AML-193 (cell line): Measurements from ENCODE around the gene SDCBP2.
A peak's percentile ranks its signal among the peaks of the same experiment; 100 is the strongest.

Source experiments
- DNase-seq, 2 experiments: peaks; one replicate each; lab custom pipeline; 2025; lab: John Stamatoyannopoulos, UW

SDCBP2 gene

GRCh38 chr20:1331101-1331500 is 2.2 kb upstream of the SDCBP2 start:
- no peak for DNase-seq

GRCh38 chr20:1330075-1330830 is 1.3 kb upstream of the SDCBP2 start:
- DNase-seq: no peak

GRCh38 chr20:1327827-1328679 is 886 bp downstream of the SDCBP2 start:
- DNase-seq: no peak

- no peak for DNase-seq
Measured at GRCh38 chr20:1327241-1327653, 1.7 kb downstream of the SDCBP2 start.

- no peak for DNase-seq
Measured at GRCh38 chr20:1326031-1326930, 2.7 kb downstream of the SDCBP2 start.

GRCh38 chr20:1325173-1326030 is 3.5 kb downstream of the SDCBP2 start:
- DNase-seq: peak; percentile 84 to 91

- no peak for DNase-seq
Measured at GRCh38 chr20:1324598-1325172, 4.3 kb downstream of the SDCBP2 start.

- DNase-seq: no peak
Measured at GRCh38 chr20:1323830-1324597, 4.9 kb downstream of the SDCBP2 start.

- no peak for DNase-seq
Measured at GRCh38 chr20:1323256-1323655, 5.7 kb downstream of the SDCBP2 start.

- DNase-seq: no peak
Measured at GRCh38 chr20:1322511-1323245, 6.3 kb downstream of the SDCBP2 start.

GRCh38 chr20:1321654-1321939 is 7.3 kb downstream of the SDCBP2 start:
- DNase-seq: no peak

- DNase-seq: no peak
Measured at GRCh38 chr20:1320902-1321653, 7.9 kb downstream of the SDCBP2 start.

- DNase-seq: no peak
Measured at GRCh38 chr20:1320016-1320415, 8.9 kb downstream of the SDCBP2 start.

GRCh38 chr20:1319462-1319861 is 9.5 kb downstream of the SDCBP2 start:
- DNase-seq: no peak

GRCh38 chr20:1319051-1319450 is 9.9 kb downstream of the SDCBP2 start:
- DNase-seq: no peak

- no peak for DNase-seq
Measured at GRCh38 chr20:1317545-1318255, 11.2 kb downstream of the SDCBP2 start.

- no peak for DNase-seq
Measured at GRCh38 chr20:1315804-1316203, 13.1 kb downstream of the SDCBP2 start.
